Measurements from ENCODE around the gene TMEM9.

TMEM9 gene

DNA sequence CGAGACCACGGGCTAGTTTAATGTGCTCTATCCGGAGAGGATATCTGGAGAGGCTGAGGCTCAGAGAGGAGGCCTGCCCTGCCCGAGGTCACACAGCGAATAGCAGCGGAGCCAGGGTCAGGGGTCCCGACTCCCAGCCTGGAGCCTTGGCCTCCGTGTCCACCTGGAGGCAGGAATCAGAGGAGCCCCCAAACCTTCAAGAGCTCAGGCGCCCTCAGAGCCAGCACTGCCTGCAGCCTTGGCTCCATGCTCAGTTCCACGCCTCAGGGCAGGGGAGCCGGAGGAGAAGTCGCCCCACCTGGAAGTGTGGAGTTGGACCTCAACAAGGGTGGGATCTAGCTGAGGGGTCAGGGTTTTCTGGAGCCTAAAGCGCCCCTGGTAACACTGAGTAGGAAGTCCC is 25.3 kb downstream of the TMEM9 start:
- DNase-seq (ENCODE audit: low read depth in 1 of 2, low spot score in 1 of 2): no peak

DNA sequence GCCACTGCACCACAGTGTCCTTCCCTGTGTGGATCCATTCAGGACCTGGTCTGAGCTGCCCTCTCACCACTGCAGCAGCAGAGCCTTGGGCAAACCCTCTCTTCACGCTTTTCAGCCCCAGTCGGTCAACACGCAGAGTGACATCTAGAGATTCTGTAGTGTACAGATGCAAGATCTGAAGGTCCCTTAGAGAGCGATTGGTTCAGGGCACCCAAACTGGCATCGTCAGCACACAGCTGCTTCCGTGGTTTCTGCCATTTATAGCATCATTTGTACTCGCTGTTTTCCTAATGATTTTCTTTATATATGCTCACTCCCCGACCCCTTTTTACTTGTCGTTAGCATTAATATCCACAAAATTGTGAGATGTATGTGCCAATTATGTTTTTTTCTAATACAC is 25.8 kb downstream of the TMEM9 start:
- DNase-seq (ENCODE audit: low read depth in 1 of 2, low spot score in 1 of 2): no peak

DNA sequence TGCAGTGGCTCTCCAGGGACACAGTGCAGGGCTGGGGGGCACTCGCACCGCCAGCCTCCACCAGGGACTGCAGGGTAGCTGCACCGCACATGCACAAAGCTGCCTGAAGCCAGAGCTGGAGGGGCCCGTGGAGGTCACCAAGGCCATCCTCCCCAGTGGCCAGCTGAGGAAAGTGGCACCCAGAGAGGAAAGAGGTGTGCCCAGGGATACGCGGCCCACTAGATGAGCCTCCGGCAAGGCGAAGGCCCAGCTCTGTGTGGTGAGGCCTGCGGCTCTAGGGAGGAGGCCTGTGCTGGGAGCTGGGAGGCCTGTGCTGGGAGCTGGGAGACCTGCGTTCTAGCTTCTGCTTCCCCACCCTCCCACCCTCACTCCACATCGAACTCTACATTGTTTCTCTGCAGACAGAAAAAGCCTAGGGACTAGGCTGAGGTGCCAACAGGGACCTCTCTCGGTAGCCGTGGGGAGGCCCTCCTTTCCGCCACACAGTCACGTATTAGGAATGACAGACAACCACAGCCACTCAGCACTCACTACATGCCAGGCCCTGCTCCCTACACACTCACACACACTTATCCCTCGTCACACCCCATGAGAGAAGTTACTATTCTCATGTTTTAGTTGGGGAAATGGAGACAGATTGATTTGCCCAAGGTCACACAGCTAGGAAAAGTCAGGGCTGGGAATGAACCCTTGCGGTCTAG is 26.4 kb downstream of the TMEM9 start:
- DNase-seq (ENCODE audit: low read depth in 1 of 2, low spot score in 1 of 2): no peak

DNA sequence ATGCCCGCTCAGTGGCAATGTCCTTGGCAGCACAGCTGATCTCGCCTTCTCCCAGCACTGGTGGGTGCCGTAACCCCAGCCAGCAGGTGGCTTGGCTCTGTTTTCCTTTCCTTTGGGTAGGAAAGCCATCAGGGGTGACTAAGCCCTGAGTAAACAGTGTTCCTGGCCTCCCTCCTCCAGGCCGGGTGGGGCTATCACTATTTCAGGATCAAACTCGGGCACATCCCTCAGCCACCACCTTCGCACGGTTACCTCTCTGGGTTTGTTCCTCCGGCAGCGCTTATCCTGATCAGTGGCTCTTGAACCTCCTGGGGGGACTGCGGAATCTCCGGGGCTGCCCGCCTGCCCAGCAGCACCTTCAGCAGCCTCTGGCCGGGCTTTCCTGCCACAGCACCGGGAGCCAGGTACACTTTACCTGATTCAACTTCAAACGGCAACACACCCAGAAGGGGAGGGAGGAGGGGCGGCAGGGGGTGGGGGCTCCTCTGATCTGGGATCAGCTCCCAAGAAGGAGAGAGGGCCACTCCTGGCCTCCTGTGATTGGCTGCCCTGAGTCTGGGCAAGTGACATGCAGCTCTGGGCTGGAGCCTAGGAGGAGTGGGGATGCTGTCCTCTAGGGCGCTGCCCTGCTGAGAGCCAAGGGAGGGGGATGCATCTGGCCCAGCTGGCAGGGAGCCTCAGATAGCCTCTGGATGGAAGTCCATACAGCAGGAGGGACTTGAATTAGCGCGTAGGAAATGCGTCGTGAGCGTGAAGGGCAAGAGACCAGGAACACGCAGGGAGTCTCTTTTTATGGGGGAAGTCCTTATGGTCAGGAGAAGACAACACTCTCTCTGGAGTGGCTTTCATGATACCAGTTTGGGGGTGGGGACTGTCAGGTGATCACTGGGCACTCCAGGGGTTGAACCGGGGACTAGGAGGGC is 27.2 kb downstream of the TMEM9 start, which contains the start of gene ASCL5:
Gene ASCL5, minus strand, starts transcription at position 353 of the 923 bp plus-strand sequence. CDS start 11,812 bp downstream, outside the sequence.
- DNase-seq (ENCODE audit: low read depth in 1 of 2, low spot score in 1 of 2): no peak

GRCh38 chr1:201126463-201126831 is 27.8 kb downstream of the TMEM9 start:
- DNase-seq (ENCODE audit: low read depth in 1 of 2, low spot score in 1 of 2): no peak

DNA sequence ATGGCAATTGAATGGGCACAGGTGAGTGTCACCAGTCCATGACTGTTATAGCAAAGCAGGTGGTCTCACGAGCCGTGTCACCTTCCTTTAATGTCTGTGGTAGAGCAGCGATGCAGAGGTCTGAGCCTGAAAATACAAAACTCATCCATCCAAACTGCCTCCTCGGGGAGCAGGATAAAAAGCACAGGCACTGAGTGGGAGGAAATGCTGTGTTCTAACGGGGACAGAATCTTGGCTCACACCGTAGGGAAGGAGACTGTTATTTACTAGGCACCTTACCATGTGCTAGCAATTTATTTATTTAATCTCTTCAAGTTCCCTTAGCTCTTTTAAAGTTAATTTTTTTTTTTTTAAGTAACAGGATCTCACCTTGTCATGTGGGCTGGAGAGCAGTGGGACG is 28.5 kb downstream of the TMEM9 start:
- DNase-seq (ENCODE audit: low read depth in 1 of 2, low spot score in 1 of 2): no peak

- no peak for DNase-seq (ENCODE audit: low read depth in 1 of 2, low spot score in 1 of 2)
Observed at GRCh38 chr1:201125019-201125418, 29.3 kb downstream of the TMEM9 start.

DNA sequence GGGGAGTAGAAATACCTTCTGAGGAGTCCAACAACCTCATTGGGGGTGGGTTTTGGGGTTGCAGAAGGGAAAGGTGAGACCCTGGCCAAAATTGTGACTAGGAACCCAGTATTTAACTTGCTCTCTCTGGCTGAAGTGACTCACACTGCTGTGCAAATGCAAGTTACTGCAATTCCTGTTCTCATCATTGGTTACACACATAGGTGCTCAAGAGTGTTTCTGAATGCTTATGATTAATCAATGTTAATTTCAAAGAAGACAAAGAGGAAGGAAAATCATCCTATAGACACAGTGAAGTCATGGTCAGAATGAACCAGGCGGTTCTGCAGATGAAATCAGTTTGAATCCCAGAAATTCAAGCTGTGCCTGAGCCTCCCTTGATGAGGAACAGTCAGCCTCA is 30.4 kb downstream of the TMEM9 start:
- no peak for DNase-seq (ENCODE audit: low read depth in 1 of 2, low spot score in 1 of 2)

GRCh38 chr1:201122321-201122957 is 31.8 kb downstream of the TMEM9 start:
- no peak for DNase-seq (ENCODE audit: low read depth in 1 of 2, low spot score in 1 of 2)

- DNase-seq (ENCODE audit: low read depth in 1 of 2, low spot score in 1 of 2): peak in 1 of 2 donors; percentile 20
Observed at GRCh38 chr1:201119206-201120197, 34.8 kb downstream of the TMEM9 start.

DNA sequence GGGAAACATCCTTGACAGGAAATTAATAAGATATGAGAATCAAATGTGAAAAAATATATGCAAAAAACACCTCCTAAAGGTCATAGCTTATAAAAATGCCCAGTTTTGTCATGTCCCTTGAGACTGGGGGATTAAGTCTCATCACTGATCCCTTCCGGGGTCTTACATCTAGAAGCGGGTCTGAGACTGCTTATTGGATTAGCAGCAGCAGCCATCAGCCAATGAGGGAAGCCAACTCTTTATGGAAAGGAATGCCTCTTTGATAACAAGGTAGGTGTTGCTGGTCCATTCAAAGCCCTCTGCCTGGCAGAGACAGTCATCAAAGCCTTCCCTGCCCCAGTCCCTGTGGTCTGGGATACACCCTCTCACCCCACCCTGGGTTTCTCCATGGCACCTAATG is 38.2 kb downstream of the TMEM9 start:
- DNase-seq (ENCODE audit: low read depth in 1 of 2, low spot score in 1 of 2): no peak

GRCh38 chr1:201115390-201115937 is 38.8 kb downstream of the TMEM9 start:
- no peak for DNase-seq (ENCODE audit: low read depth in 1 of 2, low spot score in 1 of 2)

GRCh38 chr1:201114245-201115131 is 39.8 kb downstream of the TMEM9 start:
- peak; percentile 43 to 50 for DNase-seq (ENCODE audit: low read depth in 1 of 2, low spot score in 1 of 2)

- no peak for DNase-seq (ENCODE audit: low read depth in 1 of 2, low spot score in 1 of 2)
Observed at GRCh38 chr1:201113451-201114244, 40.6 kb downstream of the TMEM9 start.

- DNase-seq (ENCODE audit: low read depth in 1 of 2, low spot score in 1 of 2): no peak
Observed at GRCh38 chr1:201112926-201113325, 41.3 kb downstream of the TMEM9 start.

GRCh38 chr1:201112173-201112731 is 42.0 kb downstream of the TMEM9 start, which contains the start of gene CACNA1S:
Gene CACNA1S (minus strand): TSS chr1:201112426. CDS start chr1:201112339, 87 bp downstream.
- no peak for DNase-seq (ENCODE audit: low read depth in 1 of 2, low spot score in 1 of 2)

DNA sequence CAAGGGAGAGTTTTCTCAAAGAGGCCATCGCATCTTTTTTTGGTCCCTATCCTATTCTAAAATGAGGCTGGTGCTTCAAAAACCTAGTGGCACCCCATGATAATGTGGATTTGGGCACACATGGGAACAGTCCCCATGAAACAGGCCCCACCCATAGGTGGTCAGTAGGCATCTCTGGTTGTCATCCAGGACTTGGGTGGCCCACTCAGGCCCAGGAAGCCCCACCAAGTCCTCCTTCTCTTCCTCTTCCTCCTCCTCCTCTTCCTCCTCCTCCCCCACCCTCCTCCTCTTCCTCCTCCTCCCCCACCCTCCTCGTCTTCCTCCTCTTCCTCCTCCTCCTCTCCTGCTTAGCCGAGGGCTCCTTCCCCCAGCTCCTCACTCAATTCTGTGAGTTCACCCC is 42.6 kb downstream of the TMEM9 start:
- DNase-seq (ENCODE audit: low read depth in 1 of 2, low spot score in 1 of 2): no peak

DNA sequence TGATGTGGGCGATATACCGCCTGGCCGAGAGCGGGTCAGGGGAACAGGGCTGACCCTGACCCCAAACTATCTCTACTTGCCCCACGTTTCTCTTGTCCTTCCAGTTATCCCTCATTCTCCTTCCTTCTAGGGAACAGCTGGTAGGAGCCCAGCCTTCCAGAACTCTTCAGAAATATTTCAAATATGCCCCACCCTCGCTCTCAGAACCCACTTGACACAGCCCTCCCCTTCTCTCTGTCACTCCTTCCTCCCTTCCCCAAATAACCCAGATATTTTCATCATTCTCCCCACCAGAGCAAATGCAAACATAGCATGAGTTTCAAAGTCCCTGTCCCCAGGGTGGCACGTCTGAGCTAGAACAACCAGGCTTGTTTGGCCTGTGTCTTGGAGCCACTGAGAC is 43.1 kb downstream of the TMEM9 start:
- DNase-seq (ENCODE audit: low read depth in 1 of 2, low spot score in 1 of 2): no peak
